ENCODE measurements around the gene FCN3. TPM values are rescaled to one million over a fixed set of nuclear protein-coding genes. Genes with fewer than 3 reads are reported as not detected.

The FCN3 gene
- total RNA-seq, 1 donor from 2014 or later, result not detected

Other genes with a start within 250 kb of the FCN3 start
- gene SLC9A1, start 219.7 kb downstream of the FCN3 start, total RNA-seq, result 4.6 and 9.6 TPM in 2 replicates
- gene WDTC1, start 140.2 kb downstream of the FCN3 start, total RNA-seq, result 23.7 and 30.1 TPM in 2 replicates
- 37.8 and 42.7 TPM in 2 replicates for gene TMEM222, start 52.7 kb downstream of the FCN3 start, total RNA-seq
- gene SYTL1, start 32.8 kb downstream of the FCN3 start, total RNA-seq, result 0.05 TPM in 1 of 2 replicates, not detected in the other
- 26.0 and 29.3 TPM in 2 replicates for gene MAP3K6, start 7.9 kb downstream of the FCN3 start, total RNA-seq
- not detected in 2 replicates for gene CD164L2, start 8.5 kb upstream of the FCN3 start, total RNA-seq
- 0.16 and 0.72 TPM in 2 replicates for gene GPR3, start 17.8 kb upstream of the FCN3 start, total RNA-seq
- gene WASF2, start 115.3 kb upstream of the FCN3 start, total RNA-seq, result 17.3 and 18.2 TPM in 2 replicates
- 46.6 and 55.3 TPM in 2 replicates for gene AHDC1, start 229.3 kb upstream of the FCN3 start, total RNA-seq

Data from myocyte (in vitro differentiated cells).